H9 (cell line): Measurements from ENCODE around the gene SUPT5H. TPM values are rescaled to one million over a fixed set of nuclear protein-coding genes. Genes with fewer than 3 reads are reported as not detected.

ENCODE experiments used
- DNase-seq: peaks from one replicate; pipeline ENCODE4 v3.0.0-alpha.2; 2017
- H2AFZ ChIP-seq: one replicate; pipeline ENCODE4 v1.6.1; 2013; ENCODE audit warnings: mild to moderate bottlenecking, low read length, control low read depth, moderate library complexity
- H2AK5ac ChIP-seq: 2 replicates; pipeline ENCODE4 v1.6.1; 2013; ENCODE audit warnings: low read length, control low read depth, mixed read lengths; ENCODE audit not compliant: insufficient read length
- H2BK120ac ChIP-seq: one replicate; pipeline ENCODE4 v1.6.1; 2013; ENCODE audit warnings: low read depth, mild to moderate bottlenecking, low read length, control low read depth, inconsistent platforms; ENCODE audit not compliant: poor library complexity, severe bottlenecking
- H2BK12ac ChIP-seq: 2 replicates; pipeline ENCODE4 v1.6.1; 2013; ENCODE audit warnings: low read length, control low read depth, mixed read lengths, low read depth; ENCODE audit not compliant: insufficient read length
- H2BK15ac ChIP-seq: 2 replicates; pipeline ENCODE4 v1.6.1; 2013; ENCODE audit warnings: low read depth, low read length, control low read depth
- H2BK20ac ChIP-seq: one replicate; pipeline ENCODE4 v1.6.1; 2013; ENCODE audit warnings: low read depth, mild to moderate bottlenecking, low read length, control low read depth, inconsistent platforms; ENCODE audit not compliant: poor library complexity, severe bottlenecking
- H2BK5ac ChIP-seq: 2 replicates; pipeline ENCODE4 v1.6.1; 2013; ENCODE audit warnings: low read length, control low read depth, mixed read lengths; ENCODE audit not compliant: insufficient read length
- H3K14ac ChIP-seq: 2 replicates; pipeline ENCODE4 v1.6.1; 2013; ENCODE audit warnings: low read length, control low read depth; ENCODE audit not compliant: insufficient read depth
- H3K18ac ChIP-seq: 2 replicates; pipeline ENCODE4 v1.6.1; 2013; ENCODE audit warnings: low read depth, mild to moderate bottlenecking, mixed read lengths, low read length, control low read depth; ENCODE audit not compliant: insufficient read length
- H3K23ac ChIP-seq: 2 replicates; pipeline ENCODE4 v1.6.1; 2013; ENCODE audit warnings: low read length, control low read depth, mixed read lengths, low read depth; ENCODE audit not compliant: insufficient read length
- H3K23me2 ChIP-seq: 2 replicates; pipeline ENCODE4 v1.6.1; 2013; ENCODE audit warnings: low read depth, mild to moderate bottlenecking, mixed read lengths, low read length, control low read depth; ENCODE audit not compliant: insufficient read length, poor library complexity, severe bottlenecking
- H3K27ac ChIP-seq: 2 replicates; pipeline ENCODE4 v1.5.1; 2013; ENCODE audit warnings: low read length, control low read depth, mixed read lengths, low read depth; ENCODE audit not compliant: insufficient read length
- H3K27me3 ChIP-seq: 2 replicates; pipeline ENCODE4 v1.6.1; 2013; ENCODE audit warnings: low read length, control low read depth, inconsistent platforms; ENCODE audit not compliant: insufficient read depth
- H3K4ac ChIP-seq: 2 replicates; pipeline ENCODE4 v1.6.1; 2013; ENCODE audit warnings: low read depth, mild to moderate bottlenecking, control low read depth, inconsistent platforms, low read length, moderate library complexity
- H3K4me1 ChIP-seq: 2 replicates; pipeline ENCODE4 v1.6.1; 2013; ENCODE audit warnings: low read length, control low read depth, inconsistent platforms; ENCODE audit not compliant: insufficient read depth
- H3K4me2 ChIP-seq: 2 replicates; pipeline ENCODE4 v1.6.1; 2013; ENCODE audit warnings: low read length, control low read depth, mixed read lengths; ENCODE audit not compliant: insufficient read length, insufficient read depth
- H3K56ac ChIP-seq: 2 replicates; pipeline ENCODE4 v1.6.1; 2013; ENCODE audit warnings: low read depth, mild to moderate bottlenecking, mixed read lengths, low read length, control low read depth; ENCODE audit not compliant: insufficient read length
- H3K79me1 ChIP-seq: 2 replicates; pipeline ENCODE4 v1.6.1; 2013; ENCODE audit warnings: low read depth, mild to moderate bottlenecking, moderate library complexity, low read length, control low read depth, inconsistent platforms; ENCODE audit not compliant: insufficient read depth, poor library complexity, severe bottlenecking
- H3K79me2 ChIP-seq: 2 replicates; pipeline ENCODE4 v1.6.1; 2013; ENCODE audit warnings: low read length, control low read depth, inconsistent platforms; ENCODE audit not compliant: insufficient read depth
- H3K9ac ChIP-seq: 2 replicates; pipeline ENCODE4 v1.6.1; 2013; ENCODE audit warnings: low read length, control low read depth, mixed read lengths; ENCODE audit not compliant: insufficient read length; ENCODE audit errors: extremely low read depth
- H3K9me3 ChIP-seq: one replicate; pipeline ENCODE4 v1.6.1; 2013; ENCODE audit warnings: low read depth, low read length, inconsistent platforms; ENCODE audit not compliant: control insufficient read depth
- H3T11ph ChIP-seq: one replicate; pipeline ENCODE4 v1.6.1; 2013; ENCODE audit warnings: mild to moderate bottlenecking, low read length, control low read depth, inconsistent platforms
- H4K20me1 ChIP-seq: one replicate; pipeline ENCODE4 v1.6.1; 2013; ENCODE audit not compliant: control insufficient read depth, insufficient read length, insufficient read depth
- H4K5ac ChIP-seq: 2 replicates; pipeline ENCODE4 v1.6.1; 2013; ENCODE audit warnings: low read depth, mild to moderate bottlenecking, mixed read lengths, low read length, control low read depth; ENCODE audit not compliant: insufficient read length
- H4K8ac ChIP-seq: replicated peaks from 2 replicates; pipeline ENCODE4 v1.6.1; 2013; ENCODE audit warnings: low read length, control low read depth, mixed read lengths, low read depth; ENCODE audit not compliant: insufficient read length
- H4K91ac ChIP-seq: 2 replicates; pipeline ENCODE4 v1.6.1; 2013; ENCODE audit warnings: low read depth, mild to moderate bottlenecking, moderate library complexity, mixed read lengths, low read length, control low read depth; ENCODE audit not compliant: insufficient read length
- H3K27ac Mint-ChIP-seq, 3 experiments: 2 replicates in 2 of 3; 3 replicates in 1 of 3; pipeline ENCODE4 v1.8.0; 2020 to 2021; ENCODE audit warnings: mixed read lengths in 3 of 3, mild to moderate bottlenecking in 1 of 3, moderate library complexity in 1 of 3
- H3K27me3 Mint-ChIP-seq: 2 replicates; pipeline ENCODE4 v1.8.0; 2021; ENCODE audit warnings: low read depth, mild to moderate bottlenecking, moderate library complexity, mixed read lengths
- H3K36me3 Mint-ChIP-seq, 3 experiments: 2 replicates in 2 of 3; 3 replicates in 1 of 3; pipeline ENCODE4 v1.8.0; 2020 to 2021; ENCODE audit warnings: low read depth in 3 of 3, mixed read lengths in 3 of 3; ENCODE audit not compliant: insufficient read depth in 1 of 3
- H3K4me1 Mint-ChIP-seq, 2 experiments: 2 replicates each; pipeline ENCODE4 v1.8.0; 2020; ENCODE audit warnings: mixed read lengths in 2 of 2
- H3K4me3 Mint-ChIP-seq, 2 experiments: 2 replicates in 1 of 2; 3 replicates in 1 of 2; pipeline ENCODE4 v1.8.0; 2020 to 2021; ENCODE audit warnings: mild to moderate bottlenecking in 2 of 2, mixed read lengths in 2 of 2, moderate library complexity in 1 of 2
- H3K9me3 Mint-ChIP-seq, 2 experiments: 2 replicates in 1 of 2; 3 replicates in 1 of 2; pipeline ENCODE4 v1.8.0; 2020; ENCODE audit warnings: mild to moderate bottlenecking in 2 of 2, mixed read lengths in 2 of 2, moderate library complexity in 1 of 2
- CTCF ChIP-seq: fragments of 200-600 bp; sonication (generic); conservative IDR thresholded peaks from 3 replicates; pipeline ENCODE4 v1.8.0; 2021; ENCODE audit warnings: antibody characterized with exemption, mild to moderate bottlenecking
- WGBS: extraction: QIAGEN DNeasy Blood & Tissue Kit; methylation state at CpG from one replicate; pipeline ENCODE4 v1.1.7; 2013; ENCODE audit warnings: missing lambda C conversion rate, low lambda C conversion rate, mixed read lengths; ENCODE audit not compliant: insufficient read length; ENCODE audit errors: extremely low coverage; 5-methylcytosine and 5-hydroxymethylcytosine counted together
- total RNA-seq: library from RNA; stranded (reverse); gene quantifications from 2 replicates; pipeline ENCODE4 v1.2.1, GENCODE V29; 2021

Gene SUPT5H
- total RNA-seq, 1 experiment from 2014 or later: 145 TPM

GRCh38 chr19:39410017-39410830, 35.2 kb upstream of the SUPT5H start:
- peaks cover 1% of the 10 kb centered on the region; the same call in 1 of the 2 replicates for H3K27me3 Mint-ChIP-seq
- Histone ChIP-seq H3K4me1 (peaks cover 6% of the 10 kb centered on the region; the same call in 1 of the 2 replicates), H2AK5ac (no peak overlapping the region), H3K27ac (peak overlapping the region; percentile 62), H3K23ac (no peak overlapping the region), H4K20me1 (peaks cover 2% of the 10 kb centered on the region), H3K4me2 (peak overlapping the region; percentile 78), H3K27me3 (no peaks in the 10 kb centered on the region), H2BK120ac (peak overlapping the region; percentile 81), H3K23me2 (peaks cover 19% of the 10 kb centered on the region), H2AFZ (no peak overlapping the region), H2BK15ac (no peak overlapping the region), H4K8ac (no peak overlapping the region), H3K56ac (no peak overlapping the region), H2BK20ac (no peak overlapping the region), H3K14ac (peak overlapping the region; percentile 96), H3K18ac (peak overlapping the region; percentile 91), H2BK12ac (no peak overlapping the region), H3K79me2 (peaks cover 9% of the 10 kb centered on the region; the same call in 1 of the 2 replicates), H4K5ac (no peak overlapping the region), H3T11ph (peak overlapping the region; percentile 77), H4K91ac (no peak overlapping the region), H3K79me1 (peaks cover 6% of the 10 kb centered on the region), H3K9ac (peak overlapping the region; percentile 86), H3K4ac (peak overlapping the region; percentile 74; the same call in 1 of the 2 replicates), H3K9me3 (no peaks in the 10 kb centered on the region), H2BK5ac (no peak overlapping the region)
- WGBS: no CpG with 5 or more reads among the region's 35 CpGs
- DNase-seq: no peak
- H3K4me1 Mint-ChIP-seq: peaks cover 43 to 56% of the 10 kb centered on the region in 2 experiments
- peak overlapping the region; percentile 11 to 96 (median 76); a peak in 5 of 7 replicates for H3K27ac Mint-ChIP-seq
- H3K9me3 Mint-ChIP-seq: no peaks in the 10 kb centered on the region; a peak in 1 of 5 replicates
- peak overlapping the region; percentile 96 to 97 for H3K4me3 Mint-ChIP-seq
- no peak for TF ChIP-seq CTCF
- H3K36me3 Mint-ChIP-seq: peaks cover 9 to 28% (median 22%) of the 10 kb centered on the region in 3 experiments
